ENCODE data around the gene SDF2L1.
"Not testable (repeated sequence)": the region's sequence is repeated elsewhere in the genome, so short reads cannot be mapped to it uniquely, and the experiment has no call there.

GRCh38 chr22:21617337-21617736 lies 24.8 kb upstream of the SDF2L1 start:
- TF ChIP-seq CTCF (conservative IDR thresholded peaks at IDR 0.05; ENCODE audit: low read length); EZH2phosphoT487 (IDR thresholded peaks at IDR 0.05; ENCODE audit: borderline replicate concordance, low read depth, low read length): not testable (repeated sequence)
